ENCODE measurements around the gene GTPBP4. TPM values are rescaled to one million over a fixed set of nuclear protein-coding genes. Genes with fewer than 3 reads are reported as not detected.

The GTPBP4 gene
- total RNA-seq, 1 experiment from 2014 or later: 142 TPM

DNA sequence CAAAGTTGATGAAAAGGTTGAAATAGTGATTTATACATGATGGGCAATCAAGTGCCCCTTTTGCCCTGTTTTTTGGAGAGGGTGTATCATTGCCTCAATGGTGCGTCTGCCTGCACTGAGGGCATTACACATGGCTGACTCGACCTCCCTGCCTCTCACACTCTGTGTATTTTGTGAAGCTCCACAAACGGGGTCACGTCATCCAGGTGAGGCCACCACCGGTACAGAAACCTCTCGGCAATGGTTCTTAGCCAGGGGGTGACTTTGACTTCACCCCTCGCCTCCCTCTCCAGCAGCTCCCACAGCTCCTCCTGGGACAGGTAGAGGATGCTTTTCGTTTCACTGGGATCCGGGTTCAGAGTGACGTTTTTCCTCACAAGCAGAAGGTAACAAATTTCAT lies 31.1 kb downstream of the GTPBP4 start:
- TF ChIP-seq CTCF (IDR thresholded peaks at IDR 0.05; ENCODE audit: unreplicated experiment): no peak
- DNase-seq (ENCODE audit: unreplicated experiment): no peak
- ChIA-PET CTCF (no interaction called here), POLR2A (interaction anchor here (0.5 to 4.3 kb wide), 5 partner anchors 10 to 33 kb away, joined by 3 to 15 read pairs (median 6); no protein-coding TSS in a partner anchor)
- BruUV-seq (replicated peaks): no TSS peak
- Mint-ChIP-seq H3K27ac (ENCODE audit: low read depth, unreplicated experiment) (no peak overlapping the region), H3K9me3 (ENCODE audit: unreplicated experiment) (no peaks in the 10 kb centered on the region), H3K4me1 (ENCODE audit: insufficient read depth, unreplicated experiment) (no peaks in the 10 kb centered on the region), H3K36me3 (ENCODE audit: insufficient read depth, unreplicated experiment) (peaks cover 76% of the 10 kb centered on the region), H3K27me3 (ENCODE audit: insufficient read depth, unreplicated experiment) (no peaks in the 10 kb centered on the region), H3K4me3 (ENCODE audit: unreplicated experiment) (no peak overlapping the region)
- intact Hi-C loops (cut with micrococcal nuclease): no loop called here

GRCh38 chr10:1020460-1020859 lies 32.2 kb downstream of the GTPBP4 start:
- no peak for TF ChIP-seq CTCF (IDR thresholded peaks at IDR 0.05; ENCODE audit: unreplicated experiment)
- Mint-ChIP-seq H3K36me3 (ENCODE audit: insufficient read depth, unreplicated experiment) (peaks cover 65% of the 10 kb centered on the region), H3K27me3 (ENCODE audit: insufficient read depth, unreplicated experiment) (no peaks in the 10 kb centered on the region), H3K27ac (ENCODE audit: low read depth, unreplicated experiment) (no peak overlapping the region), H3K4me1 (ENCODE audit: insufficient read depth, unreplicated experiment) (no peaks in the 10 kb centered on the region), H3K9me3 (ENCODE audit: unreplicated experiment) (no peaks in the 10 kb centered on the region), H3K4me3 (ENCODE audit: unreplicated experiment) (no peak overlapping the region)
- intact Hi-C loops (cut with micrococcal nuclease): no loop called here
- no TSS peak for BruUV-seq (replicated peaks)
- ChIA-PET CTCF (interaction anchor here (1.0 kb wide), 1 partner anchor 13 kb away, joined by 4 read pairs; no protein-coding TSS in a partner anchor), POLR2A (interaction anchor here (0.6 to 4.3 kb wide), 5 partner anchors 9 to 89 kb away, joined by 4 to 15 read pairs (median 6); partner anchors contain the start of gene LARP4B)
- DNase-seq (ENCODE audit: unreplicated experiment): no peak

GRCh38 chr10:1020958-1021357 lies 32.7 kb downstream of the GTPBP4 start:
- no peaks in the 10 kb centered on the region for H3K4me1 Mint-ChIP-seq (ENCODE audit: insufficient read depth, unreplicated experiment)
- ChIA-PET POLR2A (interaction anchor here (4.3 kb wide), 1 partner anchor 8 kb away, joined by 15 read pairs; no protein-coding TSS in a partner anchor), CTCF (no interaction called here)
- no TSS peak for BruUV-seq (replicated peaks)
- H3K27me3 Mint-ChIP-seq (ENCODE audit: insufficient read depth, unreplicated experiment): no peaks in the 10 kb centered on the region
- peaks cover 60% of the 10 kb centered on the region for H3K36me3 Mint-ChIP-seq (ENCODE audit: insufficient read depth, unreplicated experiment)
- no peak overlapping the region for H3K27ac Mint-ChIP-seq (ENCODE audit: low read depth, unreplicated experiment)
- no peak for TF ChIP-seq CTCF (IDR thresholded peaks at IDR 0.05; ENCODE audit: unreplicated experiment)
- H3K4me3 Mint-ChIP-seq (ENCODE audit: unreplicated experiment): no peak overlapping the region
- intact Hi-C loops (cut with micrococcal nuclease): no loop called here
- no peak for DNase-seq (ENCODE audit: unreplicated experiment)
- H3K9me3 Mint-ChIP-seq (ENCODE audit: unreplicated experiment): no peaks in the 10 kb centered on the region

DNA sequence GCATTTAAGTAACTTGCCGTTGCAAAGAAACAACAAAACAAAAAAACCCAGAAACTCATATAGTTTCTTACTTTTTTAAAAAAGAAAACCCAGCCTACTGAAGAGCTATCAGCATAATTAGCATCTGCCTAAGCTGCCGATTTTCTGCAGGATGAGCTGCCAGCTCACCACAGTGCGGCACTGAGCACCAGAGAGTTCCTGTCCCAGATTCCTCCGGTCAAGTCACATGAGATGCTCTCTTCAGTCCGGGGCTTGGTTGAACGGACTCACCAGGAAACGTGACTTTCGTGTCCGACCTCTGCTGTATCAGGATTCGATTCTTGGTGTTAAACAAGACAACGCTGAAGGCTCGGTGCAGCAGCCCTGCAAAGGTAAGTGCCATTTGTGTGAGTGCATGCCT lies 34.2 kb downstream of the GTPBP4 start:
- no TSS peak for BruUV-seq (replicated peaks)
- Mint-ChIP-seq H3K27ac (ENCODE audit: low read depth, unreplicated experiment) (no peak overlapping the region), H3K36me3 (ENCODE audit: insufficient read depth, unreplicated experiment) (peaks cover 45% of the 10 kb centered on the region), H3K9me3 (ENCODE audit: unreplicated experiment) (no peaks in the 10 kb centered on the region), H3K27me3 (ENCODE audit: insufficient read depth, unreplicated experiment) (no peaks in the 10 kb centered on the region), H3K4me3 (ENCODE audit: unreplicated experiment) (no peak overlapping the region), H3K4me1 (ENCODE audit: insufficient read depth, unreplicated experiment) (no peaks in the 10 kb centered on the region)
- no peak for TF ChIP-seq CTCF (IDR thresholded peaks at IDR 0.05; ENCODE audit: unreplicated experiment)
- no peak for DNase-seq (ENCODE audit: unreplicated experiment)
- intact Hi-C loops (cut with micrococcal nuclease): no loop called here
- ChIA-PET CTCF (no interaction called here), POLR2A (interaction anchor here (0.6 to 0.7 kb wide), 2 partner anchors 27 to 179 kb away, joined by 3 read pairs; partner anchors contain the start of gene IDI1)
